ENCODE measurements around the gene POLR3G. TPM values are rescaled to one million over a fixed set of nuclear protein-coding genes. Genes with fewer than 3 reads are reported as not detected.
A peak's percentile ranks its signal among the peaks of the same experiment; 100 is the strongest.

The POLR3G gene
- total RNA-seq, 1 experiment from 2014 or later: 23.4 TPM

DNA sequence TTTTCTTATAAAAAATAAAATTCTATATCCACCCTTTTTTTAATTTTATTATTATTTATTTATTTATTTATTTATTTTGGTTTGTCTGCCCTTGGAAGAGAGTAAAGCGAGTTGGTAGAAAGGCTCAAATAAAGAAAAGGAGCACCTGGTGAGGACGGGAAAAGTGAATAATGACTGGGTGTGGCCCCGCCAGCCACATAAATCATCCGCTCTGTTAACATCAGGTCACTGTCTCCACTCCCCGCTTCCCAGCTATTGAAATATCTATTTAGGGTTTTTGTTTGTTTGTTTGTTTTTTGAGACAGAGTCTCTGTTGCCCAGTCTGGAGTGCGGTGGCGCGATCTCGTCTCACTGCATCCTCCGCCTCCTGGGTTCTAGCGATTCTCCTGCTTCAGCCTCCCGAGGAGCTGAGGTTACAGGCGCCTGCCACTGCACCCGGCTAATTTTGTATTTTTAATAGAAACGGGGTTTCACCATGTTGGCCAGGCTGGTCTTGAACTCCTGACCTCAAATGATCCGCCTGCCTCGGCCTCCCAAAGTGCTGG is 844 bp downstream of the POLR3G start:
- no peaks in the 10 kb centered on the region; the same call in 1 of the 2 replicates for H3K36me3 ChIP-seq (ENCODE audit: control insufficient read depth, insufficient read depth, low read length)
- BruUV-seq (replicated peaks): no TSS peak
- ATAC-seq: no peak
- peak overlapping the region; percentile 86 to 89 for H3K4me3 ChIP-seq (ENCODE audit: low read depth in 2 of 2, low read length in 2 of 2)
- no peak for DNase-seq (ENCODE audit: low read depth, low spot score)
- peaks cover 19% of the 10 kb centered on the region for H3K4me1 ChIP-seq (ENCODE audit: control insufficient read depth, insufficient read depth, low read length)
- intact Hi-C loops (cut with micrococcal nuclease; ENCODE audit: unreplicated experiment) (no loop called here), in situ Hi-C loops (cut with HindIII; ENCODE audit: low pct_unique_long_range_greater_than_20kb, low sequenced_read_pairs) (no loop called here)
- H3K9me3 ChIP-seq (ENCODE audit: control insufficient read depth, insufficient read depth, low read depth, low read length): no peaks in the 10 kb centered on the region
- ChIA-PET POLR2A (no interaction called here), CTCF (no interaction called here)
- H3K27ac ChIP-seq (ENCODE audit: low read length): peak overlapping the region; percentile 91
- H3K27me3 ChIP-seq (ENCODE audit: control insufficient read depth, insufficient read depth, low read length): no peaks in the 10 kb centered on the region
- TF ChIP-seq, protein P1, sequence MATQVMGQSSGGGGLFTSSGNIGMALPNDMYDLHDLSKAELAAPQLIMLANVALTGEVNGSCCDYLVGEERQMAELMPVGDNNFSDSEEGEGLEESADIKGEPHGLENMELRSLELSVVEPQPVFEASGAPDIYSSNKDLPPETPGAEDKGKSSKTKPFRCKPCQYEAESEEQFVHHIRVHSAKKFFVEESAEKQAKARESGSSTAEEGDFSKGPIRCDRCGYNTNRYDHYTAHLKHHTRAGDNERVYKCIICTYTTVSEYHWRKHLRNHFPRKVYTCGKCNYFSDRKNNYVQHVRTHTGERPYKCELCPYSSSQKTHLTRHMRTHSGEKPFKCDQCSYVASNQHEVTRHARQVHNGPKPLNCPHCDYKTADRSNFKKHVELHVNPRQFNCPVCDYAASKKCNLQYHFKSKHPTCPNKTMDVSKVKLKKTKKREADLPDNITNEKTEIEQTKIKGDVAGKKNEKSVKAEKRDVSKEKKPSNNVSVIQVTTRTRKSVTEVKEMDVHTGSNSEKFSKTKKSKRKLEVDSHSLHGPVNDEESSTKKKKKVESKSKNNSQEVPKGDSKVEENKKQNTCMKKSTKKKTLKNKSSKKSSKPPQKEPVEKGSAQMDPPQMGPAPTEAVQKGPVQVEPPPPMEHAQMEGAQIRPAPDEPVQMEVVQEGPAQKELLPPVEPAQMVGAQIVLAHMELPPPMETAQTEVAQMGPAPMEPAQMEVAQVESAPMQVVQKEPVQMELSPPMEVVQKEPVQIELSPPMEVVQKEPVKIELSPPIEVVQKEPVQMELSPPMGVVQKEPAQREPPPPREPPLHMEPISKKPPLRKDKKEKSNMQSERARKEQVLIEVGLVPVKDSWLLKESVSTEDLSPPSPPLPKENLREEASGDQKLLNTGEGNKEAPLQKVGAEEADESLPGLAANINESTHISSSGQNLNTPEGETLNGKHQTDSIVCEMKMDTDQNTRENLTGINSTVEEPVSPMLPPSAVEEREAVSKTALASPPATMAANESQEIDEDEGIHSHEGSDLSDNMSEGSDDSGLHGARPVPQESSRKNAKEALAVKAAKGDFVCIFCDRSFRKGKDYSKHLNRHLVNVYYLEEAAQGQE (IDR thresholded peaks at IDR 0.05; ENCODE audit: insufficient read depth in 1 of 2, low read depth in 2 of 2, low read length in 1 of 2): no peak
- TF ChIP-seq SIN3A (IDR thresholded peaks at IDR 0.05; ENCODE audit: borderline replicate concordance, insufficient read depth, low read depth, low read length) (no peak), TCF7L2 (IDR thresholded peaks at IDR 0.05; ENCODE audit: low read depth, low read length) (no peak)
- TF ChIP-seq, protein P2, sequence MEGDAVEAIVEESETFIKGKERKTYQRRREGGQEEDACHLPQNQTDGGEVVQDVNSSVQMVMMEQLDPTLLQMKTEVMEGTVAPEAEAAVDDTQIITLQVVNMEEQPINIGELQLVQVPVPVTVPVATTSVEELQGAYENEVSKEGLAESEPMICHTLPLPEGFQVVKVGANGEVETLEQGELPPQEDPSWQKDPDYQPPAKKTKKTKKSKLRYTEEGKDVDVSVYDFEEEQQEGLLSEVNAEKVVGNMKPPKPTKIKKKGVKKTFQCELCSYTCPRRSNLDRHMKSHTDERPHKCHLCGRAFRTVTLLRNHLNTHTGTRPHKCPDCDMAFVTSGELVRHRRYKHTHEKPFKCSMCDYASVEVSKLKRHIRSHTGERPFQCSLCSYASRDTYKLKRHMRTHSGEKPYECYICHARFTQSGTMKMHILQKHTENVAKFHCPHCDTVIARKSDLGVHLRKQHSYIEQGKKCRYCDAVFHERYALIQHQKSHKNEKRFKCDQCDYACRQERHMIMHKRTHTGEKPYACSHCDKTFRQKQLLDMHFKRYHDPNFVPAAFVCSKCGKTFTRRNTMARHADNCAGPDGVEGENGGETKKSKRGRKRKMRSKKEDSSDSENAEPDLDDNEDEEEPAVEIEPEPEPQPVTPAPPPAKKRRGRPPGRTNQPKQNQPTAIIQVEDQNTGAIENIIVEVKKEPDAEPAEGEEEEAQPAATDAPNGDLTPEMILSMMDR (IDR thresholded peaks at IDR 0.05): no peak

DNA sequence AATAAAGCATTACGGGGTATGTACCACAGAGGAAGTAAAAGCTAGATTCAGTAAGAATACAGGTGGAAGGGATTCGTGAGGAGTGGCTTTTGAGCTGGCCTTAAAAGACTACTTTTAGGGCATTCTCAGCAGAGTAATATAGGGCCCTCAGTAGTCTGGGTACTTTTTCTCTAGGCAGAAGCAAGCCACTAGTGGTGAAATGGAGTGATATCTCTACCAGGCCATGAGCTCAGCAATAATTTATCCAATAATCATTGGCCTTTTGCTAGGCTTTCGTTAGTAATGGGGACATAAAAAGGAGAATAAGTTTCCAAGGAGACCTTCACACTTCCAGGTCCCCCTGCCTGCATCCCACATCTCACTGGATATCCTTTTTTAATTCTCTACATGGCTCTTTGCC is 1.7 kb downstream of the POLR3G start:
- Histone ChIP-seq H3K9me3 (ENCODE audit: control insufficient read depth, insufficient read depth, low read depth, low read length) (no peaks in the 10 kb centered on the region), H3K36me3 (ENCODE audit: control insufficient read depth, insufficient read depth, low read length) (no peaks in the 10 kb centered on the region; the same call in none of the 2 replicates), H3K4me1 (ENCODE audit: control insufficient read depth, insufficient read depth, low read length) (peaks cover 19% of the 10 kb centered on the region), H3K4me3 (ENCODE audit: low read depth in 2 of 2, low read length in 2 of 2) (no peak overlapping the region), H3K27me3 (ENCODE audit: control insufficient read depth, insufficient read depth, low read length) (no peaks in the 10 kb centered on the region), H3K27ac (ENCODE audit: low read length) (no peak overlapping the region)
- TF ChIP-seq TCF7L2 (IDR thresholded peaks at IDR 0.05; ENCODE audit: low read depth, low read length) (no peak), SIN3A (IDR thresholded peaks at IDR 0.05; ENCODE audit: borderline replicate concordance, insufficient read depth, low read depth, low read length) (no peak), POLR2AphosphoS5 (IDR thresholded peaks at IDR 0.05; ENCODE audit: low read depth, low read length) (no peak)
- TF ChIP-seq, protein P2 (IDR thresholded peaks at IDR 0.05): no peak
- TF ChIP-seq, protein P1 (IDR thresholded peaks at IDR 0.05; ENCODE audit: insufficient read depth in 1 of 2, low read depth in 2 of 2, low read length in 1 of 2): no peak
- intact Hi-C loops (cut with micrococcal nuclease; ENCODE audit: unreplicated experiment) (no loop called here), in situ Hi-C loops (cut with HindIII; ENCODE audit: low pct_unique_long_range_greater_than_20kb, low sequenced_read_pairs) (no loop called here)
- POLR2A ChIA-PET: no interaction called here
- BruUV-seq (replicated peaks): TSS peak; percentile 64
- CTCF ChIA-PET: no interaction called here
- no peak for ATAC-seq
- no peak for DNase-seq (ENCODE audit: low read depth, low spot score)
